Right atrium auricular region (tissue), 2 donors: ENCODE data around the gene C6orf52. TPM values are rescaled to one million over a fixed set of nuclear protein-coding genes. Genes with fewer than 3 reads are reported as not detected.

Source experiments
- DNase-seq: peaks from one replicate; pipeline ENCODE4 v3.0.0-alpha.2; 2019; ENCODE audit warnings: low spot score
- H3K27ac ChIP-seq, 2 donors: fragments of 200-600 bp; sonication (generic); 1 replicate in 1 of 2; 2 replicates in 1 of 2; pipeline ENCODE4 v1.5.1; 2016 to 2019
- H3K27me3 ChIP-seq, 2 donors: fragments of 200-600 bp; sonication (generic); one replicate each; pipeline versions ENCODE4 v1.5.1 to v1.6.0; 2017 to 2019
- H3K36me3 ChIP-seq: fragments of 200-600 bp; sonication (generic); one replicate; pipeline ENCODE4 v1.5.1; 2016
- H3K4me1 ChIP-seq, 2 donors: fragments of 200-600 bp; sonication (generic); one replicate each; pipeline versions ENCODE4 v1.5.1 to v1.6.0; 2017 to 2019
- H3K4me3 ChIP-seq, 2 donors: fragments of 200-600 bp; sonication (generic); 1 replicate in 1 of 2; 2 replicates in 1 of 2; pipeline ENCODE4 v1.5.1; 2017 to 2019; ENCODE audit warnings: mild to moderate bottlenecking in 1 of 2, moderate library complexity in 1 of 2
- H3K9me3 ChIP-seq, 2 donors: fragments of 200-600 bp; sonication (generic); one replicate each; pipeline ENCODE4 v1.5.1; 2019
- CTCF ChIP-seq, 2 donors: fragments of 200-600 bp; sonication (generic); IDR thresholded peaks; one replicate each; pipeline ENCODE4 v1.5.1; 2019; ENCODE audit warnings: antibody characterized with exemption in 2 of 2
- total RNA-seq, 2 donors: library from RNA; depleted of rRNA; stranded (reverse); fragments of >200 nt; gene quantifications; one replicate each; pipeline ENCODE4 v1.1.0, GENCODE V29; 2016

The C6orf52 gene
- total RNA-seq, 2 donors from 2014 or later = not detected

- Histone ChIP-seq H3K4me3 (no peak overlapping the region), H3K4me1 (no peaks in the 10 kb centered on the region), H3K36me3 (no peaks in the 10 kb centered on the region), H3K27me3 (no peaks in the 10 kb centered on the region), H3K9me3 (no peaks in the 10 kb centered on the region), H3K27ac (no peak overlapping the region)
- no peak for DNase-seq
- no peak for TF ChIP-seq CTCF (IDR thresholded peaks at IDR 0.05)
These were observed 54.0 kb downstream of the C6orf52 start for GRCh38 chr6:10640412-10640811.

- H3K4me1 ChIP-seq = no peaks in the 10 kb centered on the region
- no peaks in the 10 kb centered on the region for H3K9me3 ChIP-seq
- no peak overlapping the region for H3K4me3 ChIP-seq
- no peak for TF ChIP-seq CTCF (IDR thresholded peaks at IDR 0.05)
- no peak overlapping the region for H3K27ac ChIP-seq
- no peaks in the 10 kb centered on the region for H3K36me3 ChIP-seq
- no peak for DNase-seq
- H3K27me3 ChIP-seq = no peaks in the 10 kb centered on the region
These were observed 61.2 kb downstream of the C6orf52 start for GRCh38 chr6:10633216-10633615.

GRCh38 chr6:10630178-10630577, 64.2 kb downstream of the C6orf52 start:
- Histone ChIP-seq H3K4me1 (no peaks in the 10 kb centered on the region), H3K27me3 (no peaks in the 10 kb centered on the region), H3K36me3 (peaks cover 5% of the 10 kb centered on the region), H3K27ac (no peak overlapping the region), H3K9me3 (no peaks in the 10 kb centered on the region), H3K4me3 (no peak overlapping the region)
- no peak for TF ChIP-seq CTCF (IDR thresholded peaks at IDR 0.05)
- DNase-seq = no peak

- no peak overlapping the region for H3K27ac ChIP-seq
- no peaks in the 10 kb centered on the region for H3K4me1 ChIP-seq
- H3K36me3 ChIP-seq = peaks cover 5% of the 10 kb centered on the region
- no peak for TF ChIP-seq CTCF (IDR thresholded peaks at IDR 0.05)
- H3K9me3 ChIP-seq = no peaks in the 10 kb centered on the region
- DNase-seq = no peak
- no peak overlapping the region for H3K4me3 ChIP-seq
- H3K27me3 ChIP-seq = no peaks in the 10 kb centered on the region
These were observed 66.6 kb downstream of the C6orf52 start for GRCh38 chr6:10627800-10628199.

GRCh38 chr6:10626154-10626741, 68.2 kb downstream of the C6orf52 start:
- TF ChIP-seq CTCF (IDR thresholded peaks at IDR 0.05) = no peak
- Histone ChIP-seq H3K27ac (no peak overlapping the region), H3K4me3 (no peak overlapping the region), H3K27me3 (no peaks in the 10 kb centered on the region), H3K36me3 (peaks cover 5% of the 10 kb centered on the region), H3K4me1 (no peaks in the 10 kb centered on the region), H3K9me3 (no peaks in the 10 kb centered on the region)
- no peak for DNase-seq

- Histone ChIP-seq H3K27me3 (no peaks in the 10 kb centered on the region), H3K4me3 (no peak overlapping the region), H3K36me3 (peaks cover 5% of the 10 kb centered on the region), H3K9me3 (no peaks in the 10 kb centered on the region), H3K27ac (no peak overlapping the region), H3K4me1 (no peaks in the 10 kb centered on the region)
- DNase-seq = no peak
- no peak for TF ChIP-seq CTCF (IDR thresholded peaks at IDR 0.05)
These were observed 69.6 kb downstream of the C6orf52 start for GRCh38 chr6:10624836-10625235.
